Neural cell (in vitro differentiated cells): Measurements from ENCODE around the gene CCDC81.

Source experiments
- EP300 ChIP-seq: fragments of 450-650 bp; conservative IDR thresholded peaks from 2 replicates; pipeline ENCODE4 v1.6.1; 2014; ENCODE audit warnings: antibody characterized with exemption, mild to moderate bottlenecking, moderate library complexity; ENCODE audit not compliant: poor library complexity, severe bottlenecking
- EZH2 ChIP-seq: fragments of 200-600, 300-800 bp; shearing (Covaris generic), sonication (generic); IDR thresholded peaks from 2 replicates; pipeline ENCODE4 v1.6.1; 2014; ENCODE audit warnings: antibody characterized with exemption, low read length, borderline replicate concordance, mild to moderate bottlenecking; ENCODE audit not compliant: insufficient read depth, poor library complexity, severe bottlenecking
- MXI1 ChIP-seq: fragments of 450-650 bp; conservative IDR thresholded peaks from 2 replicates; pipeline ENCODE4 v1.6.1; 2014; ENCODE audit warnings: antibody characterized with exemption, mild to moderate bottlenecking; ENCODE audit not compliant: poor library complexity, severe bottlenecking
- POLR2AphosphoS5 ChIP-seq: IDR thresholded peaks from 2 replicates; pipeline ENCODE4 v1.6.1; 2012
- RAD21 ChIP-seq: fragments of 450-650 bp; conservative IDR thresholded peaks from 2 replicates; pipeline ENCODE4 v1.6.1; 2014; ENCODE audit warnings: antibody characterized with exemption, mild to moderate bottlenecking, moderate library complexity
- SMC3 ChIP-seq: fragments of 450-650 bp; conservative IDR thresholded peaks from 2 replicates; pipeline ENCODE4 v1.6.1; 2014; ENCODE audit warnings: antibody characterized with exemption, mild to moderate bottlenecking, moderate library complexity; ENCODE audit not compliant: poor library complexity
- TAF1 ChIP-seq: IDR thresholded peaks from 2 replicates; pipeline ENCODE4 v1.6.1; 2012; ENCODE audit warnings: low read depth
- TF ChIP-seq, protein P1 (sequence below): fragments of 450-650 bp; IDR thresholded peaks from 2 replicates; pipeline ENCODE4 v1.5.1; 2014; ENCODE audit warnings: antibody characterized with exemption, mild to moderate bottlenecking, moderate library complexity; ENCODE audit not compliant: poor library complexity, severe bottlenecking
- TF ChIP-seq, protein P2 (sequence below): IDR thresholded peaks from 2 replicates; pipeline ENCODE4 v1.6.1; 2012; ENCODE audit warnings: borderline replicate concordance

DNA sequence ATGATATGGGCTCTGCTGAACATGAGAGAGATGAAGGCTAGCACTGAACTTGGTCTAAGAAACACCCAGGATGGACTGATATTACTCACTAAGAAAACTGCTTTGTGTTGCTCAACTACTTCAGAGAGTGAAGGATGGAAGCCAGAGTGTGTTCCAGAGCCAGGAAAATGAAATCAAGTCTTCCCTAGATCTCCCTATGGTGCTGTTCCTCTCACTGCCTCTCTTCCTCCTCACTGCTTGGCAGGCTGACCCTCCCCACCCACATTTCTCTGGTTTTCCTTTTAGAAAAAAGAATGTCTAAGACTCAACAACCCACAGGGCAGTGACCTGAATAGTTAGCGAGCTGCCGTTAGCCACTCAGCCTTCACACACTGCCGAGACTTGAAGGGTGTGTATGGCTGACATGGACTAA, 65.6 kb downstream of the CCDC81 start:
- TF ChIP-seq, protein P1, sequence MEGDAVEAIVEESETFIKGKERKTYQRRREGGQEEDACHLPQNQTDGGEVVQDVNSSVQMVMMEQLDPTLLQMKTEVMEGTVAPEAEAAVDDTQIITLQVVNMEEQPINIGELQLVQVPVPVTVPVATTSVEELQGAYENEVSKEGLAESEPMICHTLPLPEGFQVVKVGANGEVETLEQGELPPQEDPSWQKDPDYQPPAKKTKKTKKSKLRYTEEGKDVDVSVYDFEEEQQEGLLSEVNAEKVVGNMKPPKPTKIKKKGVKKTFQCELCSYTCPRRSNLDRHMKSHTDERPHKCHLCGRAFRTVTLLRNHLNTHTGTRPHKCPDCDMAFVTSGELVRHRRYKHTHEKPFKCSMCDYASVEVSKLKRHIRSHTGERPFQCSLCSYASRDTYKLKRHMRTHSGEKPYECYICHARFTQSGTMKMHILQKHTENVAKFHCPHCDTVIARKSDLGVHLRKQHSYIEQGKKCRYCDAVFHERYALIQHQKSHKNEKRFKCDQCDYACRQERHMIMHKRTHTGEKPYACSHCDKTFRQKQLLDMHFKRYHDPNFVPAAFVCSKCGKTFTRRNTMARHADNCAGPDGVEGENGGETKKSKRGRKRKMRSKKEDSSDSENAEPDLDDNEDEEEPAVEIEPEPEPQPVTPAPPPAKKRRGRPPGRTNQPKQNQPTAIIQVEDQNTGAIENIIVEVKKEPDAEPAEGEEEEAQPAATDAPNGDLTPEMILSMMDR, result no peak
- TF ChIP-seq SMC3 (no peak), MXI1 (no peak), TAF1 (no peak), RAD21 (no peak), EP300 (no peak), EZH2 (no peak), POLR2AphosphoS5 (no peak)
- TF ChIP-seq, protein P2, sequence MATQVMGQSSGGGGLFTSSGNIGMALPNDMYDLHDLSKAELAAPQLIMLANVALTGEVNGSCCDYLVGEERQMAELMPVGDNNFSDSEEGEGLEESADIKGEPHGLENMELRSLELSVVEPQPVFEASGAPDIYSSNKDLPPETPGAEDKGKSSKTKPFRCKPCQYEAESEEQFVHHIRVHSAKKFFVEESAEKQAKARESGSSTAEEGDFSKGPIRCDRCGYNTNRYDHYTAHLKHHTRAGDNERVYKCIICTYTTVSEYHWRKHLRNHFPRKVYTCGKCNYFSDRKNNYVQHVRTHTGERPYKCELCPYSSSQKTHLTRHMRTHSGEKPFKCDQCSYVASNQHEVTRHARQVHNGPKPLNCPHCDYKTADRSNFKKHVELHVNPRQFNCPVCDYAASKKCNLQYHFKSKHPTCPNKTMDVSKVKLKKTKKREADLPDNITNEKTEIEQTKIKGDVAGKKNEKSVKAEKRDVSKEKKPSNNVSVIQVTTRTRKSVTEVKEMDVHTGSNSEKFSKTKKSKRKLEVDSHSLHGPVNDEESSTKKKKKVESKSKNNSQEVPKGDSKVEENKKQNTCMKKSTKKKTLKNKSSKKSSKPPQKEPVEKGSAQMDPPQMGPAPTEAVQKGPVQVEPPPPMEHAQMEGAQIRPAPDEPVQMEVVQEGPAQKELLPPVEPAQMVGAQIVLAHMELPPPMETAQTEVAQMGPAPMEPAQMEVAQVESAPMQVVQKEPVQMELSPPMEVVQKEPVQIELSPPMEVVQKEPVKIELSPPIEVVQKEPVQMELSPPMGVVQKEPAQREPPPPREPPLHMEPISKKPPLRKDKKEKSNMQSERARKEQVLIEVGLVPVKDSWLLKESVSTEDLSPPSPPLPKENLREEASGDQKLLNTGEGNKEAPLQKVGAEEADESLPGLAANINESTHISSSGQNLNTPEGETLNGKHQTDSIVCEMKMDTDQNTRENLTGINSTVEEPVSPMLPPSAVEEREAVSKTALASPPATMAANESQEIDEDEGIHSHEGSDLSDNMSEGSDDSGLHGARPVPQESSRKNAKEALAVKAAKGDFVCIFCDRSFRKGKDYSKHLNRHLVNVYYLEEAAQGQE, result no peak
